Measurements from ENCODE around the gene MED10. TPM values are rescaled to one million over a fixed set of nuclear protein-coding genes. Genes with fewer than 3 reads are reported as not detected.

MED10 gene
- total and polyA plus RNA-seq, 2 experiments from 2014 or later, result 16.0 to 58.1 TPM

DNA sequence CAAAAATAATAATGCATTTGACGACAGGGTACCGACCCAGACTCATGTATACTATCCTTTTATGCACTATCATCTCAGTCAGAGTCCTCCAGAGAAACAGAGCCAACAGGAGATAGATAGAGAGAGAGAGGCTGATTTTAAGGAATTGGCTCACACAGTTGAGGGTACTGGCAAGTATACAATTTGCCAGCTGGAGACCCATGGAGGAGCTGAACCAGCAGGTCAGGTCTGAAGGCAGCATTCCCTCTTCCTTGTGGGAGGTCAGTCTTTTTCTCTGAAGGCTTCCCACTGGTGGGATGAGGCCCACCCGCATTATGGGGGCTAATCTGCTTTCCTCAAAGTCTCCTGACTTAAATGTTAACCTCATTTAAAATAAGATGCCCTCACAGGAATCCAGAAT, 17.3 kb upstream of the MED10 start (continued):
- TF ChIP-seq, protein P1, sequence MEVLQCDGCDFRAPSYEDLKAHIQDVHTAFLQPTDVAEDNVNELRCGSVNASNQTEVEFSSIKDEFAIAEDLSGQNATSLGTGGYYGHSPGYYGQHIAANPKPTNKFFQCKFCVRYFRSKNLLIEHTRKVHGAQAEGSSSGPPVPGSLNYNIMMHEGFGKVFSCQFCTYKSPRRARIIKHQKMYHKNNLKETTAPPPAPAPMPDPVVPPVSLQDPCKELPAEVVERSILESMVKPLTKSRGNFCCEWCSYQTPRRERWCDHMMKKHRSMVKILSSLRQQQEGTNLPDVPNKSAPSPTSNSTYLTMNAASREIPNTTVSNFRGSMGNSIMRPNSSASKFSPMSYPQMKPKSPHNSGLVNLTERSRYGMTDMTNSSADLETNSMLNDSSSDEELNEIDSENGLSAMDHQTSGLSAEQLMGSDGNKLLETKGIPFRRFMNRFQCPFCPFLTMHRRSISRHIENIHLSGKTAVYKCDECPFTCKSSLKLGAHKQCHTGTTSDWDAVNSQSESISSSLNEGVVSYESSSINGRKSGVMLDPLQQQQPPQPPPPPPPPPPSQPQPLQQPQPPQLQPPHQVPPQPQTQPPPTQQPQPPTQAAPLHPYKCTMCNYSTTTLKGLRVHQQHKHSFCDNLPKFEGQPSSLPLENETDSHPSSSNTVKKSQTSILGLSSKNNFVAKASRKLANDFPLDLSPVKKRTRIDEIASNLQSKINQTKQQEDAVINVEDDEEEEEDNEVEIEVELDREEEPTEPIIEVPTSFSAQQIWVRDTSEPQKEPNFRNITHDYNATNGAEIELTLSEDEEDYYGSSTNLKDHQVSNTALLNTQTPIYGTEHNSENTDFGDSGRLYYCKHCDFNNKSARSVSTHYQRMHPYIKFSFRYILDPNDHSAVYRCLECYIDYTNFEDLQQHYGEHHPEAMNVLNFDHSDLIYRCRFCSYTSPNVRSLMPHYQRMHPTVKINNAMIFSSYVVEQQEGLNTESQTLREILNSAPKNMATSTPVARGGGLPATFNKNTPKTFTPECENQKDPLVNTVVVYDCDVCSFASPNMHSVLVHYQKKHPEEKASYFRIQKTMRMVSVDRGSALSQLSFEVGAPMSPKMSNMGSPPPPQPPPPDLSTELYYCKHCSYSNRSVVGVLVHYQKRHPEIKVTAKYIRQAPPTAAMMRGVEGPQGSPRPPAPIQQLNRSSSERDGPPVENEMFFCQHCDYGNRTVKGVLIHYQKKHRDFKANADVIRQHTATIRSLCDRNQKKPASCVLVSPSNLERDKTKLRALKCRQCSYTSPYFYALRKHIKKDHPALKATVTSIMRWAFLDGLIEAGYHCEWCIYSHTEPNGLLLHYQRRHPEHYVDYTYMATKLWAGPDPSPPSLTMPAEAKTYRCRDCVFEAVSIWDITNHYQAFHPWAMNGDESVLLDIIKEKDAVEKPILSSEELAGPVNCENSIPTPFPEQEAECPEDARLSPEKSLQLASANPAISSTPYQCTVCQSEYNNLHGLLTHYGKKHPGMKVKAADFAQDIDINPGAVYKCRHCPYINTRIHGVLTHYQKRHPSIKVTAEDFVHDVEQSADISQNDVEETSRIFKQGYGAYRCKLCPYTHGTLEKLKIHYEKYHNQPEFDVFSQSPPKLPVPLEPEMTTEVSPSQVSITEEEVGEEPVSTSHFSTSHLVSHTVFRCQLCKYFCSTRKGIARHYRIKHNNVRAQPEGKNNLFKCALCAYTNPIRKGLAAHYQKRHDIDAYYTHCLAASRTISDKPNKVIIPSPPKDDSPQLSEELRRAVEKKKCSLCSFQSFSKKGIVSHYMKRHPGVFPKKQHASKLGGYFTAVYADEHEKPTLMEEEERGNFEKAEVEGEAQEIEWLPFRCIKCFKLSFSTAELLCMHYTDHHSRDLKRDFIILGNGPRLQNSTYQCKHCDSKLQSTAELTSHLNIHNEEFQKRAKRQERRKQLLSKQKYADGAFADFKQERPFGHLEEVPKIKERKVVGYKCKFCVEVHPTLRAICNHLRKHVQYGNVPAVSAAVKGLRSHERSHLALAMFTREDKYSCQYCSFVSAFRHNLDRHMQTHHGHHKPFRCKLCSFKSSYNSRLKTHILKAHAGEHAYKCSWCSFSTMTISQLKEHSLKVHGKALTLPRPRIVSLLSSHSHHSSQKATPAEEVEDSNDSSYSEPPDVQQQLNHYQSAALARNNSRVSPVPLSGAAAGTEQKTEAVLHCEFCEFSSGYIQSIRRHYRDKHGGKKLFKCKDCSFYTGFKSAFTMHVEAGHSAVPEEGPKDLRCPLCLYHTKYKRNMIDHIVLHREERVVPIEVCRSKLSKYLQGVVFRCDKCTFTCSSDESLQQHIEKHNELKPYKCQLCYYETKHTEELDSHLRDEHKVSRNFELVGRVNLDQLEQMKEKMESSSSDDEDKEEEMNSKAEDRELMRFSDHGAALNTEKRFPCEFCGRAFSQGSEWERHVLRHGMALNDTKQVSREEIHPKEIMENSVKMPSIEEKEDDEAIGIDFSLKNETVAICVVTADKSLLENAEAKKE (CRISPR knock-in tag; IDR thresholded peaks at IDR 0.05), result no peak

DNA sequence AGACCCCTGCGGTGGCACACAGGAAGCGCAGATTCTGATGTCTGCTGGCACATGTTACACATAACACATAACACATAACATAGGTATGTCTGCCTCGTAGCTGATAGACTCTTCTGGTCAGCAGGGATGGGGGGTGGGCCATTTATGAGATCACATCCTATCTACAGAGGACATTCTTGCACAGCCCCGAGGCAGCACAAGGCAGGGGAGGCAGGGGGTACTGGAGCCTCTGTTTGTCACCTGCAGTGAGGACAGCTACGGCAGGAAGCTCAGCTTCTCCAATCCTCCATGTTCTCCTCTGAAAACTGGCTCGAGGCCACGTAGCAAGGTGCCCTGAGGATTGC, 16.7 kb upstream of the MED10 start:
- H4K20me1 ChIP-seq (replicated peaks; ENCODE audit: insufficient read depth), result no peaks in the 10 kb centered on the region
- Mint-ChIP-seq H3K36me3 (ENCODE audit: low read depth) (peaks cover 6% of the 10 kb centered on the region; the same call in 1 of the 3 replicates), H3K9me3 (peaks cover 5% of the 10 kb centered on the region; the same call in 2 of the 3 replicates), H3K4me3 (no peak overlapping the region), H3K27ac (no peak overlapping the region), H3K27me3 (ENCODE audit: insufficient read depth, low read depth, poor library complexity) (peaks cover 5% of the 10 kb centered on the region), H3K4me1 (no peaks in the 10 kb centered on the region; the same call in 1 of the 3 replicates)
- H3K4me2 ChIP-seq, result no peak overlapping the region
- H3K4me1 ChIP-seq (ENCODE audit: insufficient read depth), result no peaks in the 10 kb centered on the region
- no peaks in the 10 kb centered on the region for H3K79me2 ChIP-seq (replicated peaks; ENCODE audit: insufficient read depth)
- H3K27ac ChIP-seq (ENCODE audit: low read depth), result no peak overlapping the region
- ATAC-seq (no peak), DNase-seq (ENCODE audit: low spot score) (no peak)
- H3K36me3 ChIP-seq (ENCODE audit: insufficient read depth), result no peaks in the 10 kb centered on the region
- H3K27me3 ChIP-seq (ENCODE audit: insufficient read depth), result no peaks in the 10 kb centered on the region
- no peak overlapping the region for H3K4me3 ChIP-seq
- peaks cover 3% of the 10 kb centered on the region; the same call in 1 of the 2 replicates for H3K9me2 ChIP-seq (ENCODE audit: insufficient read depth)
- H2AFZ ChIP-seq, result no peak overlapping the region
- H3F3A ChIP-seq (replicated peaks; ENCODE audit: low read depth), result no peaks in the 10 kb centered on the region
- TF ChIP-seq CTCF (conservative IDR thresholded peaks at IDR 0.05; ENCODE audit: low read depth in 2 of 2), result no peak
- TF ChIP-seq, protein P2, sequence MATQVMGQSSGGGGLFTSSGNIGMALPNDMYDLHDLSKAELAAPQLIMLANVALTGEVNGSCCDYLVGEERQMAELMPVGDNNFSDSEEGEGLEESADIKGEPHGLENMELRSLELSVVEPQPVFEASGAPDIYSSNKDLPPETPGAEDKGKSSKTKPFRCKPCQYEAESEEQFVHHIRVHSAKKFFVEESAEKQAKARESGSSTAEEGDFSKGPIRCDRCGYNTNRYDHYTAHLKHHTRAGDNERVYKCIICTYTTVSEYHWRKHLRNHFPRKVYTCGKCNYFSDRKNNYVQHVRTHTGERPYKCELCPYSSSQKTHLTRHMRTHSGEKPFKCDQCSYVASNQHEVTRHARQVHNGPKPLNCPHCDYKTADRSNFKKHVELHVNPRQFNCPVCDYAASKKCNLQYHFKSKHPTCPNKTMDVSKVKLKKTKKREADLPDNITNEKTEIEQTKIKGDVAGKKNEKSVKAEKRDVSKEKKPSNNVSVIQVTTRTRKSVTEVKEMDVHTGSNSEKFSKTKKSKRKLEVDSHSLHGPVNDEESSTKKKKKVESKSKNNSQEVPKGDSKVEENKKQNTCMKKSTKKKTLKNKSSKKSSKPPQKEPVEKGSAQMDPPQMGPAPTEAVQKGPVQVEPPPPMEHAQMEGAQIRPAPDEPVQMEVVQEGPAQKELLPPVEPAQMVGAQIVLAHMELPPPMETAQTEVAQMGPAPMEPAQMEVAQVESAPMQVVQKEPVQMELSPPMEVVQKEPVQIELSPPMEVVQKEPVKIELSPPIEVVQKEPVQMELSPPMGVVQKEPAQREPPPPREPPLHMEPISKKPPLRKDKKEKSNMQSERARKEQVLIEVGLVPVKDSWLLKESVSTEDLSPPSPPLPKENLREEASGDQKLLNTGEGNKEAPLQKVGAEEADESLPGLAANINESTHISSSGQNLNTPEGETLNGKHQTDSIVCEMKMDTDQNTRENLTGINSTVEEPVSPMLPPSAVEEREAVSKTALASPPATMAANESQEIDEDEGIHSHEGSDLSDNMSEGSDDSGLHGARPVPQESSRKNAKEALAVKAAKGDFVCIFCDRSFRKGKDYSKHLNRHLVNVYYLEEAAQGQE (IDR thresholded peaks at IDR 0.05; ENCODE audit: unreplicated experiment), result no peak
- TF ChIP-seq ETS1 (IDR thresholded peaks at IDR 0.05), result no peak
- TF ChIP-seq POLR2AphosphoS5 (IDR thresholded peaks at IDR 0.05; ENCODE audit: low read depth), result no peak
- no peak for TF ChIP-seq EZH2phosphoT487 (IDR thresholded peaks at IDR 0.05; ENCODE audit: unreplicated experiment)
- TF ChIP-seq EZH2 (IDR thresholded peaks at IDR 0.05; ENCODE audit: low read depth, unreplicated experiment), result no peak
- TF ChIP-seq ZNF114 (CRISPR knock-in tag; IDR thresholded peaks at IDR 0.05), result no peak
- no peak for TF ChIP-seq ZNF331 (CRISPR knock-in tag; IDR thresholded peaks at IDR 0.05; ENCODE audit: low read depth)
- TF ChIP-seq STAT1 (IDR thresholded peaks at IDR 0.05; ENCODE audit: unreplicated experiment), result no peak
- no peak for TF ChIP-seq JUNB (IDR thresholded peaks at IDR 0.05; ENCODE audit: unreplicated experiment)
